ENCODE data around the gene SLC9A9.

GRCh38 chr3:143633816-143634215 is 214.5 kb downstream of the SLC9A9 start:
- TF ChIP-seq CTCF (IDR thresholded peaks at IDR 0.05) (no peak), POLR2A (IDR thresholded peaks at IDR 0.05) (no peak)

Measured in thyroid gland (tissue), 4 donors.